Endothelial cell of umbilical vein (primary cell): ENCODE results near the gene RRP1. TPM values are rescaled to one million over a fixed set of nuclear protein-coding genes. Genes with fewer than 3 reads are reported as not detected.

Experiments
- BruUV-seq: library from RNA; stranded (reverse); fragments of 400-500 nt; replicated peaks from 2 replicates; lab custom pipeline; 2021; lab: Mats Ljungman, UMichigan
- CTCF ChIA-PET: fragments of 300-600, 350-600 bp; sonication (Branson Sonifier 250); formaldehyde crosslinking; loops from one replicate; lab custom pipeline; 2021; ENCODE audit warnings: antibody characterized with exemption, inconsistent platforms; lab: Charles Lee
- POLR2A ChIA-PET: fragments of 300-600, 350-600 bp; sonication (Branson Sonifier 250); formaldehyde crosslinking; loops from one replicate; lab custom pipeline; 2021; ENCODE audit warnings: antibody characterized with exemption, inconsistent platforms; lab: Charles Lee
- DNase-seq: peaks from one replicate; pipeline ENCODE4 v3.0.0-alpha.2; 2011; ENCODE audit warnings: low read depth, low spot score
- FAIRE-seq: peaks from 2 replicates; lab custom pipeline; 2011; peaks lifted over from hg19 to GRCh38; lab: Jason Lieb, UNC
- H2AFZ ChIP-seq: 2 replicates; pipeline ENCODE4 v1.6.0; 2012; ENCODE audit warnings: low read depth, low read length, control low read depth, inconsistent platforms
- H3K27ac ChIP-seq: 2 replicates; pipeline ENCODE4 v1.5.1; 2011; ENCODE audit warnings: low read depth, mild to moderate bottlenecking, control low read depth, low read length, moderate library complexity; ENCODE audit not compliant: insufficient read depth
- H3K27me3 ChIP-seq, 2 experiments: 2 replicates each; pipeline versions ENCODE4 v1.6.0 to v1.6.1; 2011; ENCODE audit warnings: low read length in 2 of 2, mixed read lengths in 1 of 2; ENCODE audit not compliant: control insufficient read depth in 2 of 2, insufficient read depth in 2 of 2
- H3K36me3 ChIP-seq, 2 experiments: 2 replicates in 1 of 2; 3 replicates in 1 of 2; pipeline ENCODE4 v1.5.1; 2011; ENCODE audit warnings: low read length in 2 of 2, mild to moderate bottlenecking in 1 of 2, moderate library complexity in 1 of 2; ENCODE audit not compliant: control insufficient read depth in 2 of 2, insufficient read depth in 2 of 2; ENCODE audit errors: extremely low read depth in 1 of 2
- H3K4me1 ChIP-seq: 3 replicates; pipeline ENCODE4 v1.5.1; 2011; ENCODE audit warnings: mild to moderate bottlenecking, low read length; ENCODE audit not compliant: control insufficient read depth, insufficient read depth; ENCODE audit errors: extremely low read depth
- H3K4me2 ChIP-seq: 2 replicates; pipeline ENCODE4 v1.6.1; 2011; ENCODE audit warnings: low read length, control low read depth, mixed read lengths; ENCODE audit not compliant: insufficient read depth
- H3K4me3 ChIP-seq, 3 experiments: fragments of 200-600 bp in 1 of 3; sonication (generic), shearing (Covaris generic) in 1 of 3; replicated peaks in 1 of 3; 2 replicates each; pipeline ENCODE4 v1.5.1; 2011 to 2016; ENCODE audit warnings: control low read depth in 3 of 3, low read length in 3 of 3, mild to moderate bottlenecking in 2 of 3, inconsistent platforms in 1 of 3, low read depth in 1 of 3, moderate library complexity in 1 of 3; ENCODE audit not compliant: insufficient read depth in 1 of 3
- H3K79me2 ChIP-seq: 2 replicates; pipeline ENCODE4 v1.6.0; 2012; ENCODE audit warnings: low read length, inconsistent platforms; ENCODE audit not compliant: control insufficient read depth, insufficient read depth
- H3K9ac ChIP-seq: replicated peaks from 2 replicates; pipeline ENCODE3; 2011; ENCODE audit warnings: low read length, control low read depth; ENCODE audit not compliant: insufficient read depth; ENCODE audit errors: extremely low read depth
- H3K9me1 ChIP-seq: replicated peaks from 3 replicates; pipeline ENCODE4 v1.6.0; 2011; ENCODE audit warnings: mild to moderate bottlenecking, low read length; ENCODE audit not compliant: control insufficient read depth, insufficient read depth; ENCODE audit errors: extremely low read depth
- H3K9me3 ChIP-seq: replicated peaks from 2 replicates; pipeline ENCODE4 v1.5.1; 2012; ENCODE audit warnings: low read length, inconsistent platforms; ENCODE audit not compliant: control insufficient read depth, insufficient read depth
- H4K20me1 ChIP-seq: replicated peaks from 2 replicates; pipeline ENCODE3; 2011; ENCODE audit warnings: mild to moderate bottlenecking, low read length; ENCODE audit not compliant: control insufficient read depth, insufficient read depth; ENCODE audit errors: extremely low read depth
- EZH2 ChIP-seq: IDR thresholded peaks from 2 replicates; pipeline ENCODE4 v1.6.1; 2012; ENCODE audit warnings: borderline replicate concordance, low read depth, mild to moderate bottlenecking, moderate library complexity, low read length, inconsistent platforms; ENCODE audit not compliant: severe bottlenecking
- FOS ChIP-seq: IDR thresholded peaks from 2 replicates; pipeline ENCODE4 v1.6.1; 2011; ENCODE audit warnings: mild to moderate bottlenecking, low read length, moderate library complexity, borderline replicate concordance; ENCODE audit not compliant: insufficient read depth
- GATA2 ChIP-seq: IDR thresholded peaks from 2 replicates; pipeline ENCODE4 v1.7.0; 2011; ENCODE audit warnings: low read depth, mild to moderate bottlenecking, moderate library complexity, mixed read lengths, low read length; ENCODE audit not compliant: insufficient read length, insufficient read depth
- JUN ChIP-seq: IDR thresholded peaks from 2 replicates; pipeline ENCODE4 v1.6.1; 2011; ENCODE audit warnings: borderline replicate concordance, low read depth; ENCODE audit not compliant: insufficient read length, insufficient read depth
- MYC ChIP-seq: IDR thresholded peaks from one replicate; pipeline ENCODE4 v1.6.1; 2011; ENCODE audit warnings: mild to moderate bottlenecking, low read depth, low read length
- POLR2A ChIP-seq: IDR thresholded peaks from 2 replicates; pipeline ENCODE4 v1.6.1; 2012; ENCODE audit warnings: low read depth, mild to moderate bottlenecking, control low read depth, low read length
- POLR2AphosphoS5 ChIP-seq: IDR thresholded peaks from 2 replicates; pipeline ENCODE4 v1.6.1; 2012; ENCODE audit warnings: low read depth, mild to moderate bottlenecking, control low read depth, low read length, moderate library complexity; ENCODE audit not compliant: insufficient read depth
- dilution Hi-C: fragments of 300-500 bp; cut with MboI; formaldehyde crosslinking; loops from one replicate; pipeline ENCODE4 v1.15.0; 2019; ENCODE audit warnings: low sequenced_read_pairs; ENCODE audit not compliant: extremely low pct_ligation_motif_present
- intact Hi-C: fragments of 100-400 bp; cut with micrococcal nuclease; formaldehyde crosslinking; loops from one replicate; pipeline ENCODE4 v1.10.0; 2022
- polyA plus RNA-seq, 4 experiments: library from polyadenylated mRNA; depleted of rRNA in 3 of 4; stranded (reverse) in 3 of 4; unstranded in 1 of 4; fragments of >200 nt; gene quantifications; 2 replicates each; pipeline versions ENCODE4 v1.2.1 to v1.2.3, GENCODE V29; 2011 to 2012; ENCODE audit warnings: missing spikeins in 1 of 4
- total RNA-seq: library from RNA; stranded (reverse); gene quantifications from 2 replicates; pipeline ENCODE4 v1.2.3, GENCODE V29; 2021
- TF ChIP-seq, protein P1 (sequence below): IDR thresholded peaks from 2 replicates; pipeline ENCODE4 v1.6.1; 2011; ENCODE audit not compliant: insufficient read depth, insufficient read length
- TF ChIP-seq, protein P2 (sequence below), 2 donors: IDR thresholded peaks; 1 replicate in 1 of 2; 2 replicates in 1 of 2; pipeline ENCODE4 v1.5.1; 2011; ENCODE audit warnings: low read length in 2 of 2, mild to moderate bottlenecking in 2 of 2, moderate library complexity in 2 of 2, control low read depth in 1 of 2, inconsistent platforms in 1 of 2, low read depth in 1 of 2; ENCODE audit not compliant: insufficient read depth in 1 of 2; ENCODE audit errors: extremely low read depth in 1 of 2

RRP1 gene
- total and polyA plus RNA-seq, 2 donors (not counting 3 experiments of a cell fraction or from before 2014, with no cell fraction given): 15.2 to 36.3 TPM

DNA sequence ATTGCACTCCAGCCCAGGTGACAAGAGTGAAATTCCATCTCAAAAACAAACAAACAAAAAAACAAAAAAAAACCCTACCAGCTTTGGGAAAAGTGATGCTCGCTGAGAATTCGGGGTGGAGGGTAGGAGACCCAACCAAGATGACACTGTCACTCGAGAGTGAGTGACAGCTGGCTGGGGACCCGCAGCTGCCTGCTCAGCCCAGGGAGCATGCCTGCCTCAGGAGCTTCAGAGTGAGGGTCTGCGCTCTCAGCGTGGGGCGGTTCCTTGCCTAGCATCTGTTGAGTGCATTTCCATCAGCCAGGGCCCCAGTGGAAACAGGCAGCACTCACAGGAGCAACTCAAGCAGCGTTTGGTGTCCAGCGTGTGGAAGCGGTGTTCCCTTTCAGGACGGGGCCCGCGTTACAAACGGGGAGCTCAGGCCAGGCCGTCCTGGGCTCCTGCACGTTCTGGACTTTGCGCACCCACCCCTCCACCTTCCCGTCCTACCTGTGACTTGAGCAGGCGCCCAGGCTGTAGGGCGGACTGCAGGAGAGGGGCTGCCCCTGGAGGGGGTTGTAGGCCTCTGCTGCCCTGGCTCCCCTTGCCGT is 19.2 kb upstream of the RRP1 start:
- intact Hi-C loops: loop anchor here (10.0 kb wide), 1 partner anchor 105 kb away; no protein-coding TSS in a partner anchor
- DNase-seq (no peak), FAIRE-seq (no peak)
- peaks cover 3 to 10% of the 10 kb centered on the region in 2 experiments for H3K36me3 ChIP-seq
- no peak overlapping the region for H2AFZ ChIP-seq
- H3K4me1 ChIP-seq: peaks cover 12% of the 10 kb centered on the region
- no peaks in the 10 kb centered on the region for H3K27me3 ChIP-seq
- CTCF ChIA-PET: interaction anchor here (0.9 kb wide), 1 partner anchor 19 kb away, joined by 3 read pairs; no protein-coding TSS in a partner anchor
- H3K4me3 ChIP-seq: no peak overlapping the region
- POLR2A ChIA-PET: no interaction called here
- no peaks in the 10 kb centered on the region for H3K9me3 ChIP-seq
- H4K20me1 ChIP-seq: no peaks in the 10 kb centered on the region
- no peaks in the 10 kb centered on the region for H3K9me1 ChIP-seq
- peaks cover 9% of the 10 kb centered on the region for H3K79me2 ChIP-seq
- H3K4me2 ChIP-seq: no peak overlapping the region
- no peak overlapping the region for H3K27ac ChIP-seq
- BruUV-seq: no TSS peak
- dilution Hi-C loops: no loop called here
- H3K9ac ChIP-seq: no peak overlapping the region
- TF ChIP-seq, protein P1, sequence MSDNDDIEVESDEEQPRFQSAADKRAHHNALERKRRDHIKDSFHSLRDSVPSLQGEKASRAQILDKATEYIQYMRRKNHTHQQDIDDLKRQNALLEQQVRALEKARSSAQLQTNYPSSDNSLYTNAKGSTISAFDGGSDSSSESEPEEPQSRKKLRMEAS: no peak
- no peak for TF ChIP-seq JUN
- TF ChIP-seq MYC: no peak

DNA sequence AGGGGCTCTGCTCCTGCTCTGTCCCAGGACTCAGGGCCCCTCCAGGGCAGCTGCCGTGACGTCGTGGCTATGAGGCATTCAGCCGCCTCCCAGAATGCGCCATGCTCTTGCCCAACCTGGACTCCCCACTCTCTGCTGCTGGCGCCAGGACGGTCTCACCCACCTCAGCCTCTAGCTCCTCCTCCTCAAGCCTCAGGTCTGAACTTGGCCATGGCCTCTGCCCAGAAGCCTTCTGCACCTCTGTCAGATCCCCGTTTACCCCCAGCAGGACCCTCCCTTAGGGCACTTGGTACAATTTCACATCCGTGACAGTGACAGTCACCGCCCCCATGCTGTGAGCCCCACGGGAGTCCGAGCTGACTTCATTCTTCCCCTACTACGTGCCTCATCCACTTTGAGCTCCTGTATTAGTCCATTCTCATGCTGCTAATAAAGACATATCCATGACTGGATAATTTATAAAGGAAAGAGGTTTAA is 18.1 kb upstream of the RRP1 start:
- no peaks in the 10 kb centered on the region for H3K27me3 ChIP-seq
- POLR2A ChIA-PET: no interaction called here
- CTCF ChIA-PET: interaction anchor here (1.3 kb wide), 1 partner anchor 45 kb away, joined by 3 read pairs; no protein-coding TSS in a partner anchor
- TF ChIP-seq, protein P2, sequence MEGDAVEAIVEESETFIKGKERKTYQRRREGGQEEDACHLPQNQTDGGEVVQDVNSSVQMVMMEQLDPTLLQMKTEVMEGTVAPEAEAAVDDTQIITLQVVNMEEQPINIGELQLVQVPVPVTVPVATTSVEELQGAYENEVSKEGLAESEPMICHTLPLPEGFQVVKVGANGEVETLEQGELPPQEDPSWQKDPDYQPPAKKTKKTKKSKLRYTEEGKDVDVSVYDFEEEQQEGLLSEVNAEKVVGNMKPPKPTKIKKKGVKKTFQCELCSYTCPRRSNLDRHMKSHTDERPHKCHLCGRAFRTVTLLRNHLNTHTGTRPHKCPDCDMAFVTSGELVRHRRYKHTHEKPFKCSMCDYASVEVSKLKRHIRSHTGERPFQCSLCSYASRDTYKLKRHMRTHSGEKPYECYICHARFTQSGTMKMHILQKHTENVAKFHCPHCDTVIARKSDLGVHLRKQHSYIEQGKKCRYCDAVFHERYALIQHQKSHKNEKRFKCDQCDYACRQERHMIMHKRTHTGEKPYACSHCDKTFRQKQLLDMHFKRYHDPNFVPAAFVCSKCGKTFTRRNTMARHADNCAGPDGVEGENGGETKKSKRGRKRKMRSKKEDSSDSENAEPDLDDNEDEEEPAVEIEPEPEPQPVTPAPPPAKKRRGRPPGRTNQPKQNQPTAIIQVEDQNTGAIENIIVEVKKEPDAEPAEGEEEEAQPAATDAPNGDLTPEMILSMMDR (IDR thresholded peaks at IDR 0.05; ENCODE audit: extremely low read depth in 1 of 2, insufficient read depth in 1 of 2, low read depth in 1 of 2, low read length in 2 of 2): no peak
- TF ChIP-seq JUN: no peak
- TF ChIP-seq EZH2: no peak
- TF ChIP-seq MYC: no peak
- TF ChIP-seq GATA2: no peak
- TF ChIP-seq POLR2A: no peak
- no peak for TF ChIP-seq FOS
- TF ChIP-seq, protein P1: no peak
- TF ChIP-seq POLR2AphosphoS5: no peak
- H3K79me2 ChIP-seq: peaks cover 18% of the 10 kb centered on the region
- no peaks in the 10 kb centered on the region for H3K9me3 ChIP-seq
- no peak overlapping the region for H3K27ac ChIP-seq
- H3K4me2 ChIP-seq: no peak overlapping the region
- dilution Hi-C loops (no loop called here), intact Hi-C loops (loop anchor here (10.0 kb wide), 1 partner anchor 106 kb away; no protein-coding TSS in a partner anchor)
- H3K36me3 ChIP-seq: peaks cover 3 to 10% of the 10 kb centered on the region in 2 experiments
- no peaks in the 10 kb centered on the region for H3K9me1 ChIP-seq
- no peak for FAIRE-seq
- no peak for DNase-seq
- BruUV-seq: no TSS peak
- H3K4me1 ChIP-seq: peaks cover 17% of the 10 kb centered on the region
- H4K20me1 ChIP-seq: no peaks in the 10 kb centered on the region
- H3K4me3 ChIP-seq: no peak overlapping the region
- no peak overlapping the region for H3K9ac ChIP-seq
- no peak overlapping the region for H2AFZ ChIP-seq
